Peyer's patch (tissue), 4 donors: Measurements from ENCODE around the gene RNU2-63P. TPM values are rescaled to one million over a fixed set of nuclear protein-coding genes. Genes with fewer than 3 reads are reported as not detected.

Experiments used
- DNase-seq, 3 donors: peaks; one replicate each; pipeline ENCODE4 v3.0.0-alpha.2; 2017 to 2019
- H3K27ac ChIP-seq, 4 donors: fragments of 200-600 bp; sonication (generic); one replicate each; pipeline ENCODE4 v1.5.1; 2016 to 2019
- H3K27me3 ChIP-seq, 2 donors: fragments of 200-600 bp; sonication (generic); one replicate each; pipeline ENCODE4 v1.5.1; 2019
- H3K36me3 ChIP-seq, 3 donors: fragments of 200-600 bp; sonication (generic); one replicate each; pipeline ENCODE4 v1.5.1; 2016 to 2019
- H3K4me1 ChIP-seq, 4 donors: fragments of 200-600 bp; sonication (generic); one replicate each; pipeline ENCODE4 v1.5.1; 2016 to 2019
- H3K4me3 ChIP-seq, 4 donors: fragments of 200-600 bp; sonication (generic); 1 replicate in 3 of 4; 2 replicates in 1 of 4; pipeline ENCODE4 v1.5.1; 2016 to 2019; ENCODE audit warnings: mild to moderate bottlenecking in 1 of 4
- H3K9me3 ChIP-seq, 4 donors: fragments of 200-600 bp; sonication (generic); one replicate each; pipeline ENCODE4 v1.5.1; 2016 to 2019; ENCODE audit warnings: mild to moderate bottlenecking in 1 of 4
- CTCF ChIP-seq, 6 experiments: fragments of 450-650 bp in 4 of 6; fragments of 200-600 bp in 2 of 6; sonication (generic) in 1 of 6; IDR thresholded peaks; one replicate each; pipeline ENCODE4 v1.5.1; 2017 to 2019; ENCODE audit warnings: antibody characterized with exemption in 6 of 6, mild to moderate bottlenecking in 3 of 6, moderate library complexity in 1 of 6
- POLR2A ChIP-seq, 2 donors: fragments of 450-650 bp; IDR thresholded peaks; one replicate each; pipeline ENCODE4 v1.5.1; 2017; ENCODE audit warnings: antibody characterized with exemption in 2 of 2, mild to moderate bottlenecking in 2 of 2, moderate library complexity in 2 of 2
- total RNA-seq, 4 donors: library from RNA; depleted of rRNA; stranded (reverse); fragments of >200 nt; gene quantifications; one replicate each; pipeline ENCODE4 v1.1.0, GENCODE V29; 2016

RNU2-63P gene
- total RNA-seq, 4 donors from 2014 or later: 1,585 TPM; not detected in 3

- peak overlapping the region in 1 of 4 donors; percentile 93 for H3K27ac ChIP-seq
- TF ChIP-seq CTCF (IDR thresholded peaks at IDR 0.05): no peak
- no peak for TF ChIP-seq POLR2A (IDR thresholded peaks at IDR 0.05)
- no peaks in the 10 kb centered on the region for H3K36me3 ChIP-seq
- no peak for DNase-seq
- H3K4me3 ChIP-seq: no peak overlapping the region
- H3K4me1 ChIP-seq: peaks cover 0 to 32% (median 6%) of the 10 kb centered on the region in 4 donors
- no peaks in the 10 kb centered on the region for H3K27me3 ChIP-seq
- no peaks in the 10 kb centered on the region for H3K9me3 ChIP-seq
Measured at GRCh38 chr2:88057437-88057844, 41.1 kb upstream of the RNU2-63P start.

- Histone ChIP-seq H3K9me3 (no peaks in the 10 kb centered on the region), H3K36me3 (no peaks in the 10 kb centered on the region), H3K27me3 (no peaks in the 10 kb centered on the region), H3K4me1 (peaks cover 0 to 32% (median 6%) of the 10 kb centered on the region in 4 donors), H3K4me3 (peak within 1 kb of the TSS; percentile 68 to 86 (median 75)), H3K27ac (peak within 1 kb of the TSS; percentile 93 to 99 (median 98))
- TF ChIP-seq CTCF (IDR thresholded peaks at IDR 0.05) (peak in 2 of 6 experiments; percentile 33), POLR2A (IDR thresholded peaks at IDR 0.05) (peak; percentile 97 to 98)
- peak; percentile 91 to 98 (median 97) for DNase-seq
Measured at GRCh38 chr2:88055371-88056128, 39.2 kb upstream of the RNU2-63P start, which contains the start of gene KRCC1. Gene KRCC1 (minus strand): TSS chr2:88055783. CDS start chr2:88028563, 27,220 bp downstream.

GRCh38 chr2:88054782-88055370 is 38.5 kb upstream of the RNU2-63P start:
- Histone ChIP-seq H3K9me3 (no peaks in the 10 kb centered on the region), H3K4me3 (peak overlapping the region; percentile 68 to 86 (median 75)), H3K4me1 (peaks cover 0 to 32% (median 6%) of the 10 kb centered on the region in 4 donors), H3K27ac (peak overlapping the region; percentile 93 to 99 (median 98)), H3K36me3 (no peaks in the 10 kb centered on the region), H3K27me3 (no peaks in the 10 kb centered on the region)
- peak in 1 of 3 donors; percentile 52 for DNase-seq
- TF ChIP-seq CTCF (IDR thresholded peaks at IDR 0.05): no peak
- no peak for TF ChIP-seq POLR2A (IDR thresholded peaks at IDR 0.05)

GRCh38 chr2:88053934-88054781 is 37.8 kb upstream of the RNU2-63P start:
- peak overlapping the region; percentile 93 to 99 (median 98) for H3K27ac ChIP-seq
- H3K27me3 ChIP-seq: no peaks in the 10 kb centered on the region
- H3K4me3 ChIP-seq: peak overlapping the region; percentile 68 to 86 (median 75)
- H3K36me3 ChIP-seq: no peaks in the 10 kb centered on the region
- DNase-seq: no peak
- no peak for TF ChIP-seq CTCF (IDR thresholded peaks at IDR 0.05)
- TF ChIP-seq POLR2A (IDR thresholded peaks at IDR 0.05): peak in 1 of 2 donors; percentile 20
- peaks cover 0 to 32% (median 6%) of the 10 kb centered on the region in 4 donors for H3K4me1 ChIP-seq
- H3K9me3 ChIP-seq: no peaks in the 10 kb centered on the region

- no peak overlapping the region for H3K27ac ChIP-seq
- peaks cover 0 to 32% (median 6%) of the 10 kb centered on the region in 4 donors for H3K4me1 ChIP-seq
- no peaks in the 10 kb centered on the region for H3K36me3 ChIP-seq
- DNase-seq: no peak
- no peaks in the 10 kb centered on the region for H3K27me3 ChIP-seq
- no peaks in the 10 kb centered on the region for H3K9me3 ChIP-seq
- TF ChIP-seq POLR2A (IDR thresholded peaks at IDR 0.05) (no peak), CTCF (IDR thresholded peaks at IDR 0.05) (no peak)
- H3K4me3 ChIP-seq: peak overlapping the region in 1 of 4 donors; percentile 68
Measured at GRCh38 chr2:88053296-88053695, 36.9 kb upstream of the RNU2-63P start.
